Measurements from ENCODE around the gene SNX4. TPM values are rescaled to one million over a fixed set of nuclear protein-coding genes. Genes with fewer than 3 reads are reported as not detected.

Gene SNX4
- polyA plus RNA-seq, 1 donor (not counting 4 experiments of a cell fraction or from before 2014, with no cell fraction given): 17.9 TPM

- TF ChIP-seq CTCF (optimal IDR thresholded peaks at IDR 0.05 in 1 of 3, IDR thresholded peaks at IDR 0.05 in 1 of 3, conservative IDR thresholded peaks at IDR 0.05 in 1 of 3; ENCODE audit: extremely low read depth in 1 of 3, insufficient read depth in 2 of 3, low read length in 3 of 3): no peak
- TF ChIP-seq EZH2 (IDR thresholded peaks at IDR 0.05; ENCODE audit: low read length): no peak
- H3K9me1 ChIP-seq (ENCODE audit: control insufficient read depth, extremely low read depth, insufficient read depth, low read length): no peaks in the 10 kb centered on the region
- no peak overlapping the region for H3K4me3 ChIP-seq (ENCODE audit: control insufficient read depth in 2 of 3, extremely low read depth in 1 of 3, insufficient read depth in 2 of 3, low read depth in 1 of 3, low read length in 3 of 3)
- dilution Hi-C loops (cut with MboI; ENCODE audit: extremely low pct_ligation_motif_present, low sequenced_read_pairs): no loop called here
- H3K36me3 ChIP-seq (ENCODE audit: control insufficient read depth in 2 of 2, extremely low read depth in 1 of 2, insufficient read depth in 2 of 2, low read length in 2 of 2): no peaks in the 10 kb centered on the region
- DNase-seq (ENCODE audit: low read depth, low spot score) (no peak), FAIRE-seq (no peak)
- no peaks in the 10 kb centered on the region for H3K9me3 ChIP-seq (ENCODE audit: control insufficient read depth, low read depth, low read length)
- no peak overlapping the region for H3K9ac ChIP-seq (ENCODE audit: control insufficient read depth, extremely low read depth, insufficient read depth, low read length)
- no peak overlapping the region for H2AFZ ChIP-seq (ENCODE audit: control insufficient read depth, low read length)
- H3K27me3 ChIP-seq (ENCODE audit: control insufficient read depth, extremely low read depth, insufficient read depth, low read length): no peaks in the 10 kb centered on the region
- H3K79me2 ChIP-seq (ENCODE audit: control insufficient read depth, insufficient read depth, low read length): no peaks in the 10 kb centered on the region
- H3K27ac ChIP-seq (ENCODE audit: control insufficient read depth, insufficient read depth, low read length): no peak overlapping the region
- no peaks in the 10 kb centered on the region for H4K20me1 ChIP-seq (ENCODE audit: control insufficient read depth, extremely low read depth, insufficient read depth, low read length)
- H3K4me2 ChIP-seq (ENCODE audit: control insufficient read depth, extremely low read depth, insufficient read depth, low read depth, low read length): no peak overlapping the region
- no peaks in the 10 kb centered on the region for H3K4me1 ChIP-seq (ENCODE audit: control insufficient read depth, extremely low read depth, insufficient read depth, low read length)
These were observed 105.3 kb downstream of the SNX4 start for GRCh38 chr3:125414669-125415068.

GRCh38 chr3:125410922-125411321 is 109.1 kb downstream of the SNX4 start:
- H3K4me2 ChIP-seq (ENCODE audit: control insufficient read depth, extremely low read depth, insufficient read depth, low read depth, low read length): no peak overlapping the region

More at GRCh38 chr3:125410922-125411321, 109.1 kb downstream of the SNX4 start:
- dilution Hi-C loops (cut with MboI; ENCODE audit: extremely low pct_ligation_motif_present, low sequenced_read_pairs): no loop called here
- H3K9me3 ChIP-seq (ENCODE audit: control insufficient read depth, low read depth, low read length): no peaks in the 10 kb centered on the region
- H3K36me3 ChIP-seq (ENCODE audit: control insufficient read depth in 2 of 2, extremely low read depth in 1 of 2, insufficient read depth in 2 of 2, low read length in 2 of 2): no peaks in the 10 kb centered on the region
- no peaks in the 10 kb centered on the region for H3K4me1 ChIP-seq (ENCODE audit: control insufficient read depth, extremely low read depth, insufficient read depth, low read length)
- FAIRE-seq (no peak), DNase-seq (ENCODE audit: low read depth, low spot score) (no peak)
- no peak for TF ChIP-seq EZH2 (IDR thresholded peaks at IDR 0.05; ENCODE audit: low read length)
- no peak for TF ChIP-seq CTCF (optimal IDR thresholded peaks at IDR 0.05 in 1 of 3, IDR thresholded peaks at IDR 0.05 in 1 of 3, conservative IDR thresholded peaks at IDR 0.05 in 1 of 3; ENCODE audit: extremely low read depth in 1 of 3, insufficient read depth in 2 of 3, low read length in 3 of 3)
- no peak overlapping the region for H3K27ac ChIP-seq (ENCODE audit: control insufficient read depth, insufficient read depth, low read length)
- H3K9ac ChIP-seq (ENCODE audit: control insufficient read depth, extremely low read depth, insufficient read depth, low read length): no peak overlapping the region
- no peaks in the 10 kb centered on the region for H4K20me1 ChIP-seq (ENCODE audit: control insufficient read depth, extremely low read depth, insufficient read depth, low read length)
- H3K9me1 ChIP-seq (ENCODE audit: control insufficient read depth, extremely low read depth, insufficient read depth, low read length): no peaks in the 10 kb centered on the region
- H3K79me2 ChIP-seq (ENCODE audit: control insufficient read depth, insufficient read depth, low read length): no peaks in the 10 kb centered on the region
- no peak overlapping the region for H2AFZ ChIP-seq (ENCODE audit: control insufficient read depth, low read length)
- peaks cover 3% of the 10 kb centered on the region for H3K27me3 ChIP-seq (ENCODE audit: control insufficient read depth, extremely low read depth, insufficient read depth, low read length)
- no peak overlapping the region for H3K4me3 ChIP-seq (ENCODE audit: control insufficient read depth in 2 of 3, extremely low read depth in 1 of 3, insufficient read depth in 2 of 3, low read depth in 1 of 3, low read length in 3 of 3)
